Stimulated activated CD8-positive, alpha-beta memory T cell treated with anti-CD3 and anti-CD28 coated beads, Interleukin-7, amount 100 ng/mL, for 1 hour (primary cell): ENCODE data around the gene CHSY3.

Experiments used
- DNase-seq, 2 donors: peaks; one replicate each; pipeline ENCODE4 v3.0.0-alpha.2; 2020; ENCODE audit warnings: low read depth in 2 of 2

CHSY3 gene

DNA sequence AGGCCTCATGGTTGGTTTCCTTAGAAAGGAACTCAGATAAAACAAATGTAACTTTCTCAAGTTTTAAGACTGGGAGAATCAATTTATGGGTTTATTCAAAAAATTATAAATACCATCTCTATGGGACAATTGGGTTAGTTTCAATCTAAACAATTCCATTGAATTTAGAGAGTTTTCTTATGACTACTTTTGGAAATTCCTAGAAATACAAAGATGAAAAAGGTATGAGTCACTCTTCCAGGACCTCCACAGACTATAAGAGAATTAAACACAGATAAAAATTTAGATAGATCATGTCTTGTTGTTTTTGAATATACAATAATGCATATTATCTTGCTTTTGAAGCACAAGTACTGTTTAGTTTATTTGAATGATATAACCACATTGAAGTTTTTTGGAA, 188.7 kb downstream of the CHSY3 start:
- DNase-seq: no peak

DNA sequence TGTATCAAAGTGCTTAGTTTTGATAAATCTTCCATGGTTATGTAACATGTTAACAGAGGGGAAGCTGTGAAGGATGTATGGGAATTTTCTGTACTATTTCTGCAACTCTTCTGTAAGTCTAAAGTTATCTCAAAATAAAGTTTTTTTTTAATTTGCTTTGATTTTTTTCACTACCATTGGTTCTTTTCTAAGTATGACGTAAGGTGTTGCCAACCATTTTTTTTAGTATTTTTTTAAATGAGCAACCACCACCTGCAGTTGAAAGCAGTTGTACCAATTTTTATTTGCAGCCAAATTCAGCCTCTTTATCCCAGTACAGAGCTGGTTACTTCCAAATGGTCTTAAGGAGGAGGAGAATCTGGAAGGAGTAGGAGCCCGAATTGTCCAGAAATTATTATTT, 192.2 kb downstream of the CHSY3 start:
- DNase-seq: no peak

DNA sequence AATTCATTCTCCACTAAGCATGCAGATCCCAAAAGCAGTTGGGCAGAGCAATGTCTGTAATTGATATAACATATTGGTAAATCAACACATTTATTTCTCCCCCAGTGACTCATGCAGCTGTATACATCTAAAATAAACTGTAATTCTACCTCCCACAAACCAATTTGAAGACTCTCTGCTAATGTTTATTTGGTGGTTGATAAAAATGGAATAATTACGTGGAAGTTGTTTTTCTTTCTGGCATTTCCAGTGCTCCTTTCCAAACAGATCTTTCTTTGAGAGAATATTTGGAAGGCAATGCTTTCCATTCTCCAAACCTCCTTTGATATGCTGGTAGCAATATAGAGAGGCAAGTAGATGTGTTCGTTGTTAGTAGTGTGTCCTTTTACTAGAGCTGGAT, 194.7 kb downstream of the CHSY3 start:
- no peak for DNase-seq

DNA sequence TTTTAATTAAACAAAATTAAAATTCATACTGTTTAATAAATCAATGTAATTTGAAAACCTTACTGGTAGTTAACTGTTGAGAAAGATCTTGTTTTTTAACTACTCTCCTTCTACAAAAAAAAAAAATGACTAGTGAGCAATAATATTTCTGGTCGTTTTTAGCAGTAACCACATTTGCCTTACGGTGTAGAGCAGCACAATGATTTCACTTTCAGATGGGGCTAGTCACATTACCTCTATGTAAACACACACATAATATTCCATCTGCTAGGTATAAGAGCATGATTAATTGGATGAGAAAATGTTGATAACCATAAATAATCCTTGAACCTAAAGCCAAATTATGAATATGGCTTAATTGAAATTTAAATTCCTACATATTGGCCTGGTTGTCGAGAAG, 198.1 kb downstream of the CHSY3 start:
- DNase-seq: no peak

DNA sequence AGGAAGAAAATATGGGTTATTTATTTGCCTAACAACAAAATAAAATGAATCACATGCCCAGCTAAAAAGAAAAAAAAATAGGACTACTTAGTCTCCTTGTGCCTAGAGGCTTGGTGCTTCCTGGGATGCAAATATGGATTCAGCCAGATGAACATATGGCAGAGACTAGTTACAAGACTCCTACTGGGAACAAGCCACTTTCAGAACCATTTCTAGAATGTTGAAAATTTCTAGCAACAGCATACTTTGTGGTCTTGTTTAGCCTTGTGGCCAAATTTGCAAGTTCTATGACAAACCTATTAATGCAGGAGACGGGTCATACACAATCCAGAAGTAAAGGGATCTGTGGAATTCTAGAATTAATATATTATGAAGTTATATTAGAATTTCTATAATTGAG, 198.7 kb downstream of the CHSY3 start:
- no peak for DNase-seq

DNA sequence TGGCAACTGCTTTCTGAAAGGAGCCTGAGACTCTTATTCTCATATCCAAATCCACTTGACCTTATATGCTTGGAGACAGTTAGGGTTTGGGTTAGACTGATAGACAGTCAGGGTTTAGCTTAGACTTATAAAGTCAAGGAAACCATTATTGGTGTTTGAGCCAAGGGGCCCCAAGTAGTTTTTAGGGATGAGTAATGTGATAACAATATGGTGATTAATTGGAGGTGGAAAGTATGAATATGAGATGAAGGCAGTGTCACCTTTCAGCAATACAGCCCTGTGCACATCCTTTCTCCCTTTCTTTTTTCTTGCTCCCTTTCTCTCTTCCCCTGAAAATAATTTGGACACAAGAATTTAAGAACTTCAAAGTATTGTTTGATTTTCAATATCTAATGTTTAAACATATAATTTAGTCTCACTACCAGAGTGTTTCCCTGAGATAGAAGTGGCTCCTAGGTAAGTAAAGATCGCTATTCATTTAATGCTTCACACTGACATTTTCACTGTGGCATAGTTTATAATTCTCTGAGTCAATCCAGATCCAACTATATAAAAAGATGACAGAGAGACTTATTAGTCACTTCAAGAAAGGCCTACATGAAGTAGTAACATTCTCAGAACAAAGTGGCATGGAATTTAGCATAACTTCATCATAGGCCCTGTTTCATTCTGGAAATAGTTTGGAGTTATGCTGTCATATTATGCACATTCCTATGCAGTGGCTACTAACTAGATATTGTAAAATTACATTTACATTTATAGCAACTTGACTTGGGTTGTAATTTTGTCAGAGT, 200.8 kb downstream of the CHSY3 start:
- DNase-seq: no peak

DNA sequence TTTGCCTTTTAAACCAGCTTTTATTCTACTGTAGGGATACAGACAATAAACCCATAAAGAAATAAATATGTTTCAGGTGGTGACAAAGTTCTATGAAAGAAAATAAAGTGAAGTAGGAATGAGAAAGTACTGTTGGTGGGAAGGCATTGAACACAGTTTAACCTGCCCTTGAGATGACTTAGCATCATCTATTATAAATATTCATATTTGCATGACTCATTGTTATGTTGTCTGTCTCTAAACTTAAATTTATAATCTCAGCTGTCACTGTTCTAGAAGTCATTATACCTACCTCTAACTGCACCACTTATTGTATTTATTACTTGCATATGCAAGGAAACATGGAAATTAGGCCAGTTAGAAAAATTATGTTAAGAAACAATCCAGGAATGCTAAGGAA, 202.2 kb downstream of the CHSY3 start:
- DNase-seq: no peak

DNA sequence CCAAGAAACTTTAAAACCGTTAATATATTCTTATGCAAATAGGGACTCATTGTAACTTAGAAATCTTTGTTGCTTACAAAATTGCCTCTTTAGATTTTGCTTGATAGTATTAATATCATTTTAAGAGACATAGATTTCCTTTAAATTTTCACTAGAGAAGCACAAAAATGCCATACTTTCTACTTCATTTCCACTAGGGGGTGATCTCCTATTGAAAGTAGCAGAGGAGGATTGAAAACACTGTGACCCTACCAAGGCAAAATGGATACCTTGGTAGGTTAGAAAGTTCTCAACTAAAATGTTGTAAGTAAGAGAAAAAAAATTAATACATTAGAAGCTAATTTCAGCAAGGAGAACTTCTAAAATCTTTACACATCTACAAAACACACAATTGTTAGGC, 204.9 kb downstream of the CHSY3 start:
- no peak for DNase-seq

DNA sequence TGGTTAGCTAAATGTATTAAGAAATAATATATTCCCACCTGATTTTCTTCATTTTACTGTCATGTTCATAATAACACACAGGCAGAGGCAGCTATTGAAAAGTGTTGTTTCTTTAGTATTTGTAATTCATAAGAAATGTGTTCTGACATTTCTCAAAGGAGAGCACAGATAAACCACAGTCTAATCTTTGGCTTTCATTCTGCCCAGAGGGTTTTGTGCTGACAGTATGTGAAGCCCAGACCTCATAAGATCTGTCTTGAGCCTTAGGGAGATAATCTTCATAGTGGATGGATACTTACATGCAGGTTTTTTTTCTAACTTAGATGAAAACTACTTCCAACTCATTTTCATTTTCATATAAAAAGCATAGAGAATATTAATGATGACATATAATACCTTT, 206.1 kb downstream of the CHSY3 start:
- DNase-seq: no peak

DNA sequence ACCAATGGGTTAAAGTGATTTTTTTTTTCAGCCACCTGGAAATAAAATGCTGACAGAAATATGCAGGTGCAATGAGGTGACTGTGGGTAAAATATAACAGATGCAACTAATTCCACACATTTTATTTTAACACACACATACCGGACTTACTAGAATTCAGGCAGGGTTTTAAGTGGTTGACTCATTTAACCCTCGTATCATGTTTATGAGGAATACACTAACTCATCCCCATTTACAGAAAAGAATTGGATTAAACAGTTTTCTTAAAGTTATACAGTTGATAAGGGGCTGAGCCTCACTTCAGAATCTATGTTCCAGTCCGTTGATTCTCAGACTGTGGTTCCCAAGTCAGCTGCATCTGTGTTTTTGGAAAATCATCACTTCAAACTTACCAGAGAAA, 207.5 kb downstream of the CHSY3 start:
- no peak for DNase-seq

DNA sequence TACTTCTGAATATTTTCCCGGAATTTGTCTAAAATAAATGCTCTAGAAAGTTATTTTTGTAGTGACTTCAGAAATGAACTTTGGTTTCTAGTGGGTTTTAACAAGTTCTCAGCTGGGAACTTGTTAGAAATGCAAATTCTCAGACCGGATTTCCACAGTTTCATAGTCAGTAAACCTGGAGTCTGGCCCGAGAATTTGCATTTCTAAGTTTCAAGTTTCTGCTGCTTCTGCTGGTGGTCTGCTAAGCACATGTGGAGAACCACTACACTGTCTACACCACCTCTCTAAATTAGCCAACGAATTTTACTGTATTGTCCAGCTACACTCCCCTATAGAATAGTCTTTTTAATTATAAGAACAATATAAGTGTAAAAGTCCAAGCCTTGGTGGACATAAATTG, 208.0 kb downstream of the CHSY3 start:
- DNase-seq: no peak

DNA sequence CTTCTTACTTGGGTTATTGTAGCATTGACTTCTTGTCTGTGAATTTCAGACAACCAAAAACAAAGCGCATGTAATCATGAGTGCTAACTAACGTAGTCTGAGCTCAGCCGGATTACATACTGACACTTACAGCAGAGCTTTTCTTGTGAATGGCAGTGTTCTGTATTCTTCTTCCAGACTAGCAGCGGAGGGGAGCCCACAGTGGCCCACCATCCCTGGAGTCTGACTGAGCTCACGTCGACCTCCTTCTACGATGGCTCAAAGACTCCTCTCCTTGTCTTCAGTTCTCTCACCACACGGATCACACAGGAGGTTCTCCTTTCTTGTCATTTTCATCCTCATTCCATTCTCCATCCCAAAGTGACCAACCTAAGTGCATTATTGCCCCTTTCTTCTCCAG, 211.4 kb downstream of the CHSY3 start:
- no peak for DNase-seq

DNA sequence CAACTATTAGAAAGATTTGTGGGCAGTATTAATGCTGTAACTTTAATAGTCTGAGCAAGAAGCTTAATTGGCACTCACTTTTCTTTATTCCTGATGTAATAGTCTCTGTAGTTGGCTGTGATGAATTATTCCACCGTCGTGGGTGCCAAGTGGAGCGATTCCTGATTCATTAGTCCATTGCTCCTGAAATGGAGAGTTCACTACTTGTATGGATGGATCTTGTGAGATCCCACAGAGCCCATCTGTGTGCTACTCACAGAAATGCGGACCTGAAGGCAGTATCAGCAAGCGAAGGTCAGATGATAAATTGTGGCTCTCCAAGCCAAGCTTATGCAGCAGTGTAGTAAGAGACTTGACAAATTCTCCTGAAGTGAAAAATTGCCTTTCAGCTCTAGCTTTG, 212.2 kb downstream of the CHSY3 start:
- DNase-seq: no peak

DNA sequence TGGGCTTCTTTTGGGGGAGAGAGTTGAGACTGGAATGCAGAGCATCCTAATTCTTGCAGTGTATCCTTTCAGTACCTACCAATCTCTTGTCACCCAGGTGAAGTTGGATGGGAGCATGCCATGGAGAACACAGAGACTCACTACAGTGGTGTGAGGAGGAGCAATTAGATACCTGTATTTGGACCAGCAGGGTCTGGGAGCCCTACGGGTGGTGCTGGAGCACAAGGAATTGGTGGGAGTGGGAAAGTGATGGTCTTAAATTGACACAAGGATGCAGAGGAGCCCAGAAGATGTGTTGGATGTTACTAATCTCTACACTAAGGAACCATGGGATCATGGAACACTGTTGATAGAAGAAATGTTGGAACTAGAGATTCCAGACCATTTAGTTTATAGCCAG, 212.7 kb downstream of the CHSY3 start:
- no peak for DNase-seq

DNA sequence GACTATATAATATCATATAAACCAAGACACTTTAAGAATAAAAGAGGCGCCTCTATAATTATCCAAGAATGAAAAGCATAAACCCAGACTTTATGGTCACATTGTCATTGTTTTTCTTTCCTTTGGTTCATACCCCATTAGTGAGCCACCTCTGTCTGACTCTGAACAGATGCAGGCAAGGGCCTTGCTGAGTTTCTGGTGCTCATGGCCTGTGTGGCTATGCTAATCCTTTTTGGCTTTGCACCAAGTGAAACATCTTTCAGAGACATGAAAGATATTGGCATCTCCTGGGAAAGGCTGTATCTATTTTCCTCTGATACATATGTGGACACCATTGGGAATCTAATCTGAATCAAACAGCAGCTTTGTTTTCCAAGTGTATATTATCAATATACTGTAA, 222.5 kb downstream of the CHSY3 start:
- no peak for DNase-seq

DNA sequence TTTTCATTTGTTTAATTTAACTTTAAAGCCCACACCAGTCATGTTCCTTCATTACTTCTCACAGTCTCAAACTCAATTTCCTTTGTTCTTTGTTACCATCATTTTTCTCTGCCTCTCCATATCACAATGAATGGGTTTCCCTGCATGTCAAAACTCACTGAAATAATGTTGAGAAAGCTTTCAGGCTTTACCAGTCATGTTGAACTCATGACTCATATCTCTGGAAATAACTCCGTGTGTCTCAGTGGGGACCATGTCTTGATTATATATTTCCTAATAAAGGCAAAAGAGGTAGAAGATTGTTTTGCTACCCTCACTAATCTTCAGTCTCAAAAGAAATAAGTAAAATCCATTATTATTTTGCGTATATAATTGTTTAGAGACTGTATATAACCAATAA, 231.2 kb downstream of the CHSY3 start:
- DNase-seq: no peak

DNA sequence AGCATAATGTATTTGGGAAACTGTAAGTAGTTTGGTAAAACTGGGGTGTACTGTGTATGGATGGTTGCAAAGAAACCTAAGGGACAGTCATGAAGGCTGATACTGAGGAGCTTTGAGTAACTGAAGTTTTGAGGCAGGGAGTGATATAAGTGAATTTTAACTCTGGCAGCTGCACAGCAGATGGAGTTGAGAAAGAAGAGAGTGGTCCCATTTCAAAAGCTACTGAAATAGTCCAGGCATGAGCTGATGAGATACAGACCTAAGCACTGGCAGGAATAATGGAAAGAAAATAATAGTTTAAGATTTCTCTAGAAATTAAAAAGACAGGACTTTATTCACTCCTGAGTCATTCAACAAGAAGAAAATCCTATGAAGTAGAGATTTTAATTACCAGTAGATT, 232.0 kb downstream of the CHSY3 start:
- no peak for DNase-seq

DNA sequence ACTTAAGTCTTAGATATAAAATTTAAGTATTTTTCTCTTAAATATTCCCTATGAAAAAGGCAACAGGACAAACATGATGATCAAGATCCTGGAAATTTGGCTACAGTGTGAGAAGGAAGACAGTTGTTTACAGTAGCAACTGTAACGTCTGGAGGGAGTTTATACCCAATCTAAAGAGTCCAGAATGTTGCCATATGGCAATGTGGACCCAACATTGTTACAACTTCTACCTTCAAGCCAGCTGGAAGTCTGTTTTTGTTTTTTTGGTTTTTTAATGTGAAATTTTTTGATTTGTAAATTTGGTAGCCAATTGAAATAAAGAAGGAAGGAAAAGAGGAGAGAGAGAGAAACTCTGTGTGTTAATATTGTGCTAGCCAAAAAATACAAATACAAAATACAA, 233.4 kb downstream of the CHSY3 start:
- DNase-seq: no peak

DNA sequence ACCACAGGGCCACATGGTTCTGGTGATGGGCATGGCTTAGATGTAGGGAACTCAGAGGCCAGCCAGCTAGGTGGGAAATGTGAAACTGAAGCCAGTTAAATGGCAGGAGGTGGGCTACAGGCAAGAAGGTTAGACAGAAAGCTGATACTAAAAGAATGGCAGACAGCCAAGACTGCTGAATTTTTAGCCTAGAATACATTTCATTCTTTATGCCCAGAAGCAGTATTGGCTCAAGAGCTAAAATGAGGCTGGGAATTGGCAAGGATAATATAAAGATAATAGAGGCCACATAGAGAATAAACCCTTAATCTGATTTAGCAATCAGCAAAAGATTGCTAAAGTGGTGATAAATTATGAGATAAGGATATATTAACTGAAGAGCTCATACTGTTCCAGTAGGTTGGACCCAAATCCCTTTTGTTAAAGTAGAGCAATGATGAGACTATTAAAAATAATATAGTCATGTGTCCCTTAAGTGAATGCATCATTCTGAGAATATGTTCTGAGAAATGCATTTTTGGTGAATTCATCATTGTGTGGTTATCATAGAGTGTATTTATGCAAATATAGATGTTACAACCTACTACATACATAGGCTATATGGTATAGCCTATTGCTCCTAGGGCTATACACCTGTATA, 234.3 kb downstream of the CHSY3 start:
- DNase-seq: no peak

DNA sequence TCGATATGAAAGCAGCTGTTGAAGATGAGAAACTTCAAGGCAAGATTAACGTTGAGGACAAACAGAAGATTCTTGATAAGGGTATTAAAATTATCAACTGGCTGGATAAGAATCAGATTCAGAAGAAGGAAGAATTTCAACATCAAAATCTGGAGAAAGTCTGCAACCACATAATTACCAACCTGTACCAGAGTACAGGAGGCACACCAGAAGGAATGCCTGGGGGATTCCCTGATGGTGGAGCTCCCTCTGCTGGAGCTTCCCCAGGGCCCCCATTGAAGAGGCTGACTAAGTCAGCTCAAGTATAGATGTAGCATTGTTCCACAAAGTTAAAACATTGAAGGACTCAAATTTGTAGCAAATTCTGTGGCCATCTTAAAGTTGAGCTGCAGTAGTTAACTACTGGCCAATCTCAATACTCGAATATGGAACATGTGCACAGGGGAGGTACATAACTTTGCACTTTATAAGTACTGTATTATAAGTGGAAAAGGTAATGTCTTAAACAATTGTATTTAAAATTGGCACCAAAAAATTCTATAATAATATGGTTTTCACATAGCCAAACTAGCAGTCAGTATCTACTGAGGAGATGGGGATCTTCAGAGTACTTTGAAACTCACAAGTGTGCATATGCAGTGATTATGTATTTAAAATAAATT, 237.5 kb downstream of the CHSY3 start:
- DNase-seq: no peak

DNA sequence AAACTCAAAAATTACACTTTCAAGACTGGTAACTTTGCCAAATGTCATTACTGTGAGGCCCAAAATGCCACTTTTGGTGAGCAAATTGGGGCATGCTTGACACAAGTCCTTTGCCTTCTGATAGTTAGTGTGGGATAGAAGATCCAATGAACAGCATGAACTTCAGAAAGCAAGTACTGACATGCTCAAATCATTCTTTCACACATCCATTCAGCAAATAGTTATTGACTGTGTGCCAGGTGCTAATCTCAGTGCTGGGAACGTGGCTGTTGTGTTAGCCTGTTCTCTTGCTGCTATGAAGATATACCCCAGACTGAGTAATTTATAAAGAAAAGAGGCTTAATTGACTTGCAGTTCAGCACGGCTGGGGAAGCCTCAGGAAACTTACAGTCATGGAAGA, 247.0 kb downstream of the CHSY3 start:
- no peak for DNase-seq

DNA sequence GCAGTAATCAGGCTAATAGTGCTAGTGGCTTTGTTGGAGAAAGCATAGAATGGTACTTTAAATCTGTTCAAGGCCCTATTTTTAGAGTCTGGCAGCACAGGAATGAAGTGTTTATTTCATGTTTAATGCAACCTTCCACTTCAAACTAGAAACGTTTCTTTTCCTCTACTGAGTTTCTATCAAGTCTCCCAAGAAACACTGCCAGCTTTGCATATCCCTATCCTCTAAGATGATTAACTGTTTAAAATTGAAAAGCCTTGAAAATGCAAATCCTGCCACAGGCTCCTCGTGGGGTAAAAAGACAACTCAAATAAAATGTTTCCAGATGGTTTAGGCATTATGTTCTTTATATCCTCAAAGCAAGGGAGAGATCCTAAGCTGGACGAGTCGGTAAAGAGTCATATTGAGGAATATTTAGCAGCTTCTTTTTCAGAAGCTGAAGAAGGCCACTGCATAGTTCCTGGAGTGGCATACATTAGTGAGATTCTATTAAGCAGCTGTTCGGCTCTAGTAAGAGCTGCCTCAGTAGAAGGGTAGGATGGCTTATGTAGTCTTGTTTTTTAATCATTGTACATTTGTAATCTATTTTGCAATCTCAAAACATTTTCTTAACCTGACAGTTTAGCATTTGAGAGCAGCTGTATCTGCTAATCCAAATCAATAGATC, 251.2 kb downstream of the CHSY3 start:
- DNase-seq: no peak

DNA sequence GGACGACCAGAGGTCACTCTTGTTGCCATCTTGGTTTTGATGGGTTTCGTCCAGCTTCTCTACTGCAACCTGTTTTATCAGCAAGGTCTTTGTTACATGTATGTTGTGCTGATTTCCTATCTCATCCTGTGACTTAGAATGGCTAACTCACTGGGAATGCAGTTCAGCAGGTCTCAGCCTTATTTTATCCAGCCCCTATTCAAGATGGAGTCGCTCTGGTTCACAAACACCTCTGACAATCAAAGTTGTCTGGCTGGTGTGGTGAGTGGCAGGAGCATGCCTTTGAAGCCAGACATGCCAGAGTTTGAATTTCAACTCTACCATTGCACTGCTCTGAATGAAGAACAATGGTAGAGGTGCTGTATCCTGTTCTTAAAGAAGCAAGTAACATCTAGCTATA, 253.8 kb downstream of the CHSY3 start:
- no peak for DNase-seq
